Tibial nerve (tissue), 4 donors: ENCODE measurements around the gene NECAB3. TPM values are rescaled to one million over a fixed set of nuclear protein-coding genes. Genes with fewer than 3 reads are reported as not detected.

Experiments
- DNase-seq, 2 donors: peaks; one replicate each; pipeline ENCODE4 v3.0.0-alpha.2; 2019; ENCODE audit warnings: low spot score in 2 of 2
- H3K27ac ChIP-seq, 4 donors: fragments of 200-600 bp; sonication (generic) in 3 of 4; one replicate each; pipeline ENCODE4 v1.5.1; 2017 to 2019; ENCODE audit warnings: mild to moderate bottlenecking in 1 of 4
- H3K27me3 ChIP-seq, 2 donors: fragments of 200-600 bp; sonication (generic) in 1 of 2; one replicate each; pipeline versions ENCODE4 v1.5.1 to v1.6.0; 2017 to 2019
- H3K36me3 ChIP-seq, 3 donors: fragments of 200-600 bp; sonication (generic); one replicate each; pipeline ENCODE4 v1.5.1; 2018 to 2019
- H3K4me1 ChIP-seq, 4 donors: fragments of 200-600 bp; sonication (generic) in 3 of 4; one replicate each; pipeline ENCODE4 v1.5.1; 2017 to 2019
- H3K4me3 ChIP-seq, 4 donors: fragments of 200-600 bp; sonication (generic) in 3 of 4; one replicate each; pipeline ENCODE4 v1.5.1; 2017 to 2019; ENCODE audit warnings: mild to moderate bottlenecking in 1 of 4, moderate library complexity in 1 of 4
- H3K9me3 ChIP-seq, 4 donors: fragments of 200-600 bp; sonication (generic) in 3 of 4; one replicate each; pipeline ENCODE4 v1.5.1; 2017 to 2019
- EP300 ChIP-seq, 2 donors: sonication (generic); formaldehyde crosslinking; IDR thresholded peaks; one replicate each; pipeline ENCODE4 v1.6.1; 2017; ENCODE audit warnings: antibody characterized with exemption in 2 of 2, mild to moderate bottlenecking in 1 of 2
- POLR2A ChIP-seq, 2 donors: fragments of 450-650 bp; IDR thresholded peaks; one replicate each; pipeline ENCODE4 v1.6.1; 2017; ENCODE audit warnings: antibody characterized with exemption in 2 of 2, mild to moderate bottlenecking in 2 of 2, moderate library complexity in 2 of 2
- WGBS, 2 donors: methylation state at CpG; one replicate each; pipeline ENCODE4 v1.1.5; 2018; 5-methylcytosine and 5-hydroxymethylcytosine counted together
- total RNA-seq, 4 donors: library from RNA; depleted of rRNA; stranded (reverse); fragments of >200 nt; gene quantifications; one replicate each; pipeline ENCODE4 v1.1.0, GENCODE V29; 2016
- TF ChIP-seq, protein P1 (sequence below), 5 experiments: fragments of 200-600 bp in 3 of 5; fragments of 450-650 bp in 2 of 5; sonication (generic) in 3 of 5; IDR thresholded peaks; one replicate each; pipeline ENCODE4 v1.5.1; 2016 to 2019; ENCODE audit warnings: antibody characterized with exemption in 5 of 5, mild to moderate bottlenecking in 3 of 5, moderate library complexity in 2 of 5

NECAB3 gene
- total RNA-seq, 4 donors from 2014 or later, result 80.8 to 103 (median 91.5) TPM

DNA sequence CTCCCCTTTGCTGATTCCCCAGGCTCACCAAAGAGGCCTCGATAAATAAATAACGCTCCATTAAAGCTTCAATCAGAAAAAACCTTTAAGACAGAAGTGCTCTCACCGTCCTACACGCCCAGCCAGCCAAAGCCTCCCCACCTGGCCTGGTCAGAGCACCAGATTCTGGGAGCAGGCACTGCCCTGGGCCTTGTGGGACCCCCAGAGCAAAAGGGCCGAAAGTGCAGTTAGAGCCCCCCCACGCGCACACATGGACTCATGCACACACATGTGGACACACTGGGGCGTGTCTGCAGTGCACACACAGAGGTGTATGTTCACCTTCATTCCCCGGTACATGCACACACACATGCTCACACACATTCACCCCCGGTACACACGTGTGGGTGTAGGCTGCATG is 1.9 kb upstream of the NECAB3 start:
- no peaks in the 10 kb centered on the region for H3K27me3 ChIP-seq
- TF ChIP-seq, protein P1, sequence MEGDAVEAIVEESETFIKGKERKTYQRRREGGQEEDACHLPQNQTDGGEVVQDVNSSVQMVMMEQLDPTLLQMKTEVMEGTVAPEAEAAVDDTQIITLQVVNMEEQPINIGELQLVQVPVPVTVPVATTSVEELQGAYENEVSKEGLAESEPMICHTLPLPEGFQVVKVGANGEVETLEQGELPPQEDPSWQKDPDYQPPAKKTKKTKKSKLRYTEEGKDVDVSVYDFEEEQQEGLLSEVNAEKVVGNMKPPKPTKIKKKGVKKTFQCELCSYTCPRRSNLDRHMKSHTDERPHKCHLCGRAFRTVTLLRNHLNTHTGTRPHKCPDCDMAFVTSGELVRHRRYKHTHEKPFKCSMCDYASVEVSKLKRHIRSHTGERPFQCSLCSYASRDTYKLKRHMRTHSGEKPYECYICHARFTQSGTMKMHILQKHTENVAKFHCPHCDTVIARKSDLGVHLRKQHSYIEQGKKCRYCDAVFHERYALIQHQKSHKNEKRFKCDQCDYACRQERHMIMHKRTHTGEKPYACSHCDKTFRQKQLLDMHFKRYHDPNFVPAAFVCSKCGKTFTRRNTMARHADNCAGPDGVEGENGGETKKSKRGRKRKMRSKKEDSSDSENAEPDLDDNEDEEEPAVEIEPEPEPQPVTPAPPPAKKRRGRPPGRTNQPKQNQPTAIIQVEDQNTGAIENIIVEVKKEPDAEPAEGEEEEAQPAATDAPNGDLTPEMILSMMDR (IDR thresholded peaks at IDR 0.05), result no peak
- no peak for TF ChIP-seq EP300 (IDR thresholded peaks at IDR 0.05)
- no peak for TF ChIP-seq POLR2A (IDR thresholded peaks at IDR 0.05)
- peaks cover 0 to 52% (median 35%) of the 10 kb centered on the region in 4 donors for H3K4me1 ChIP-seq
- no peaks in the 10 kb centered on the region for H3K9me3 ChIP-seq
- H3K27ac ChIP-seq, result peak overlapping the region; percentile 87 to 100 (median 93)
- peaks cover 0 to 8% (median 0%) of the 10 kb centered on the region in 3 donors for H3K36me3 ChIP-seq
- 85 to 86% methylated on average over 8 to 11 of the region's 11 CpGs for WGBS, 2 donors
- H3K4me3 ChIP-seq, result no peak overlapping the region
- DNase-seq, result no peak

DNA sequence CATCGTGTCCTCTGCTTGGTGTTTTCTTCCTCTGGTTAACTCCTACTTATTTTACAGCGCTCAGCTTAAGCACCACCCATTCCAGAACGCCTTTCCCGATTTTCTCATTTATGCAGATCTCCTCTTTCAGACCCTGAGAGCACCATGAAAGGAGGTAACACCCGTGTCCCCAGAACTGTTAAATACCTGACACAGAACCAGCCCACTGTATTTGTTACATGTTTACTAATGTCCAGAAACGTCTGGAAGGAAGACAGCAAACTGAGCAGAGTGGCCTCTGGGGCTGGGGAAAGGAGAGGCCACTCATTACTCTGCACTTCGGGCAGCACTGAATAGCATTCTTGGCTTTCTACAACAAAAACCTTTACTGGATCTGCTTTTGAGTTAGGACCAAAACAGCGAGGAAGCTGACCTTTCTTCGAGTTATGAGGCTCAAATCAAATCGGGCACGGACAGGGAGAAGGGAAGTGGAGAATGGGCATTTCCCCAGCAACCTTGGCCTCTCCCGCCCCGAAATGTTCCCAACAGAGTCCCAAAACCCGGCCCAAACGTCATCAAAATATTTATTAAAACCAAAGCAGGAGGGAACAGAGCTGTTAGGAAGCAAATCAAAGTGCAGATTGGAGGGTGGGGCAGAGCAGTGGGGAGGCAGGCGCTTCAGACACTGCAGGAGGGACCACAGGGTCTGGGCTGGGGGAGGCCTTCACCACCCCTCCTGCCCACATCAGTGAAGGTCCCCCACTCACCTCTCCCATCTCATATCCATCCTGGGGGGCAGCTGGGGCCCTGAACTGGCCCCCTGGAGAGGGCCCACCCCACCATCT is 1.1 kb upstream of the NECAB3 start:
- Histone ChIP-seq H3K27me3 (no peaks in the 10 kb centered on the region), H3K36me3 (peaks cover 0 to 16% (median 0%) of the 10 kb centered on the region in 3 donors), H3K4me1 (peaks cover 0 to 52% (median 35%) of the 10 kb centered on the region in 4 donors), H3K9me3 (no peaks in the 10 kb centered on the region), H3K4me3 (peak overlapping the region in 3 of 4 donors; percentile 65 to 88 (median 67)), H3K27ac (peak overlapping the region; percentile 87 to 100 (median 93))
- DNase-seq, result peak; percentile 59 to 79
- TF ChIP-seq EP300 (IDR thresholded peaks at IDR 0.05), result peak in 1 of 2 donors; percentile 72
- peak in 1 of 2 donors; percentile 52 for TF ChIP-seq POLR2A (IDR thresholded peaks at IDR 0.05)
- TF ChIP-seq, protein P1 (IDR thresholded peaks at IDR 0.05), result no peak
- WGBS, 2 donors, result 13 to 22% methylated on average over 16 of the region's 16 CpGs

DNA sequence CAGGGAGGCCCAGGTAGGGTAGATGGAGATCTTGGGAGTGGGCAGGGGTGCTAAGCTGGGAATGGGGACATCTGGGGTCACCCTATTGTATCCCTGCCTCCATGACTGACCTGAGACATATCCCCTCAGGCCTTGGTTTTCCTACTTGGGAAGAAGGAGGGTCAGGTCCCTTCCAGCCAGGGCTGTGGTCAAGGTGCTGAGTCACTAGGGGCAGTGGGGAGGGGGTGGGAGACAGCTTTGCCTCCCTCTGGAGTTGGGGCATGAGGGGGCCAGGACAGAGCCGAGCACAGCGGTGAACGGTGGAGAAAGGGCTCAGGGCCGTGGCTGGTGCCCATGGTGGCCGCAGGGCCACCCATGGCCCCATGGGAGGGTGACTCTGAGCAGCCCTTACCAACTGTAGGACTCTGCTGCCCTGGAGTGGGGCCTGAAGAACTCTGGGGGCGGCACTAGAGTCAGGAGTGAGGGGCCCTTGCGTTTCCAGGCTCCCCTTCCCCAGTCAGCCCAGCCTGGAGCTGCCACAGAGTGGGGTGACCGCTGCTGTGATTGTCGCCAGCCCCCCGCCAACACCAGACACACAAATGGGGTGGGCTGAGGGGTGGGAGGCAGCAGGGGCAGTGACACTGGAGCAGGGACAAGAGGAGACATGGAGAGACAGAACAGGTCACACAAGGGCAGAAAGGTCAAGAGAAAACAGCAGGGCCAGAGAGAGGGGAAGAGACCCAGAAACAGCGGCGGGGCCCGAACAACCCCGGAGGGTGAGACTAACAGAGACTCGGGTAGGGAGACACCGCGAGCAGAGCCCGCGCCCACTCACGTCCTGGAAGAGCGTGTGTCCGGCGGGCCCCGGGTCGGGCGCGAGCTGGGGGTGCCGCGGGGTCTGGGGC is 576 bp downstream of the NECAB3 start:
- TF ChIP-seq, protein P1 (IDR thresholded peaks at IDR 0.05), result no peak
- TF ChIP-seq POLR2A (IDR thresholded peaks at IDR 0.05) (no peak), EP300 (IDR thresholded peaks at IDR 0.05) (no peak)
- Histone ChIP-seq H3K36me3 (peaks cover 0 to 33% (median 0%) of the 10 kb centered on the region in 3 donors), H3K27ac (peak overlapping the region; percentile 87 to 93 (median 92)), H3K9me3 (no peaks in the 10 kb centered on the region), H3K27me3 (no peaks in the 10 kb centered on the region), H3K4me3 (peak overlapping the region; percentile 65 to 88 (median 69)), H3K4me1 (peaks cover 0 to 52% (median 35%) of the 10 kb centered on the region in 4 donors)
- WGBS, 2 donors, result 9 to 22% methylated on average over 8 to 29 of the region's 29 CpGs
- no peak for DNase-seq

DNA sequence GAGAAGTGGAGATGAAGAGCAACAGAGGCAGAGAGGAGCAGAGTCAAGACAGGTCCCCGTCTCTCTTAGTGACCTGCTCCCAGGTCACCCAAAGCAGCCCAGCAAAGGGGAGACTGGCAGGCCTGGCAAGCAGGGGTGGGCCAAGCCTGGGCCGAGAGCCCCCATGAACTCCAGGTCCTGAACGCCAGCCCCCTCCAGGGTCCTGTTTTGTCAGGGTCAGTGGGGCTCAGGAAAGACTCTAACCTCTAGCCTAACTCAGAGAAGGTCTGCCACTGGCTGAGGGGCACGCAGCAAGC is 1.2 kb downstream of the NECAB3 start:
- Histone ChIP-seq H3K27me3 (no peaks in the 10 kb centered on the region), H3K36me3 (peaks cover 0 to 34% (median 0%) of the 10 kb centered on the region in 3 donors), H3K4me1 (peaks cover 0 to 55% (median 38%) of the 10 kb centered on the region in 4 donors), H3K9me3 (no peaks in the 10 kb centered on the region), H3K27ac (peak overlapping the region; percentile 87 to 93 (median 92)), H3K4me3 (peak overlapping the region; percentile 65 to 88 (median 69))
- TF ChIP-seq POLR2A (IDR thresholded peaks at IDR 0.05) (no peak), EP300 (IDR thresholded peaks at IDR 0.05) (no peak)
- TF ChIP-seq, protein P1 (IDR thresholded peaks at IDR 0.05), result no peak
- DNase-seq, result no peak
- WGBS, 2 donors, result 56 to 82% methylated on average over 3 to 4 of the region's 4 CpGs
